GM18868 (cell line): ENCODE measurements around the gene VAMP3.
"Not testable (repeated sequence)": the region's sequence is repeated elsewhere in the genome, so short reads cannot be mapped to it uniquely, and the experiment has no call there.

Experiments used
- ATAC-seq: cut with Tn5 transposase; IDR thresholded peaks from one replicate; pipeline ENCODE4 v1.9.1; 2021; ENCODE audit warnings: mild to moderate bottlenecking, moderate library complexity; ENCODE audit not compliant: unreplicated experiment

The VAMP3 gene

DNA sequence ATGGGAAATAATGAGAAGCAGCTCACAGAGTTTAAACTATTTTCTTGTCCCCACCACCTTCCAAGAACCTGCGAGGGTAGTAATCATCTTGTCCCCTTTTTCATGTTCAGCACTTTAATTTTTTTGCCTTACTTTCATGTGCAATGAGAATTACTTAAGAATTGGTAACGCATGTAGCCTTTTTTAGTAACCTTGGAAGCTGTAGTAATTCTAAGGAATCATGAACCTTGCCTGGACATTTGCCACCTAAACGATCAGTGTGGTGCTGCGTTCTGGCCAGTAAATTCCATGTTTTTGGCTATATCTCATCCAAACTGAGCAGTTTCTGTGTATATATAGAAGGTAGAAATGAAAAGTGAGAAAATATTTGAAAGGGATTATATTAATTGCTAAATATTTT lies 3.9 kb upstream of the VAMP3 start:
- ATAC-seq = no peak

DNA sequence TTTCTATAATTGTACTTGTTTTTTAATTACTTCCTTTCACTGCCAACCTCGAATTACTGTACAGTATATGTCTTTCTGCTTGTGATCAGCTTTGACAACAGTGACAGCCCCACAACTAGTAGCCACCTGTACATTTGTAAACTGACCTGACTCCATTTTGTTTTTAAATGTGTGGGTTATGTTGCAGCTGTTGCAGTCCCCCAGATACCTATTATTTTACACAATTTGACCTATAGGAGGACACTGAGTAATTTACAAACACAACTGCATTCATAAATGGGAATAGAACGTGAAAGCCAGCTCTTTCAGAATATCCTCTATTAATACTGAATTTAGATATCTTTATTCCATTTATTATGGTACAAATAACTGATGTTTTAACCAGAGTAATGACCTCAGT lies 2.5 kb upstream of the VAMP3 start:
- no peak for ATAC-seq

DNA sequence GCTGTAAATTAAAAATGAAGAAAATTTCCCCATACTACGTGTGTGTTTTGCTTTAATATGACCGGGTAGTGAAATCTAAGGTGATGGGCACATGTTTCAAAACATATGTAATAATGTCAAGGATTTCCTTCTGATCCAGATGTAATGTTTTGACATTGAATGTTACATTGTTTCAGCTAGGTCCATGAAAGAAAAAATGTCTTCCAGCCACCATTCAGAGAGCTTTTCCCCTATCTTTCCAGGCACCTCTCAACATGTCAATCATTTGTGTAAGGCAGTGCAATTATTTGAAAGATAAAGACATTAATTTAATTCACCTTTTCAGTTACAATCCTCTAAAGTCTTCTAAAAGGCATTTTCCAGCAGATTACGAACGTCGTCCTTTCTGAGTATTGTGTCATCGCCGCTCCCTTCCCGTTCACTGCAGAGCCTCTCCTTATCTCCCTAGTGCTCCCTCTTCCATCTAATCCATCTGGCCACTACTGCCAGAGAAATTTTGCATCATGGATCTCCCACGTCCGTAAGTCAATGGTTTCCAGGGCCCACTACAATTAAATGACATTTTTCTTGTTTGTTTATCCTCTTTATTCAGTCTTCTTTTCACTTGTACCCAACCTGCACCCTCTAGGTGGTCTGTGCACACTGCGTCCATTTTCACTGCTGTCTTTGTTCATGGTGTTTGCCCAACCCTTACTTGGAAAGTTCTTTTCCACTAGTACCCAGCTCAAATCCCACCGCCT lies 1.3 kb upstream of the VAMP3 start:
- no peak for ATAC-seq

DNA sequence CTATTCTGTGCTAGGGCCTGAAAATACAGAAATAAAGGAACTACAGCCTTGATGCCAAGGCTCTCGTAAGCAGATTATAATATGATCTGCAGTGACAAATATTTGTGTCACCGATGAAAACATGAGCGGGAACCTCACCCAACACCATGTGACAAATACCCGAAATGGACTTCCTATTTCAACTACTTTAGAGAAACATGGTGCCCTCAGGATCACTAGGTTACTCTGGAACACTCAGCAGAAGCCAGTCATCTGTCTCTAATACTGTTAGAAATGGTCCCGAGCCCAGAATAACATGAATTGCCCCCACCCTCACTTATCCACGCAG lies 463 bp upstream of the VAMP3 start:
- ATAC-seq = no peak

DNA sequence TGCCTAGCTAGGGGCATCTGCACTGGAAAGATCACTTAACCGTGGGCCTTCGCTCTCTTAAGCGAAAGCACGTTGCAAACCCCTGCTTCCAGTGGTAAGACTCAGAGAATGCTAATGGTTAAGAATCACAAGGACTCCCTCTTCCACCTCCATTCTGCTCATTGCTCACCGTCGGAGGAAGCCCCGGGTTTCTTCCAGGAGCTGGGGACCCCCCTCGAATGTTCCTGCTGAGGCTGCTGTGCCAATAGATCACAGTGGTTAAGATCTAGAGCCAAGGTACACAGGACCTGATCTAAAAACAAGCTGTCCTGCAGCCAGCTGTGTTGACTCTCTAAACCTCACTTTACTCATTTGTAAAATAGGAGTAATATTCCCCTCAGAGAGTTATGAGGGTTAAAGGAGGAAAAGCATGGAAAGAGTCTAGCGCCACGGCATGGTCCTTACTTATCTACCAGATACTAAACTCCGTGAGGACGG lies 765 bp downstream of the VAMP3 start:
- ATAC-seq = no peak

DNA sequence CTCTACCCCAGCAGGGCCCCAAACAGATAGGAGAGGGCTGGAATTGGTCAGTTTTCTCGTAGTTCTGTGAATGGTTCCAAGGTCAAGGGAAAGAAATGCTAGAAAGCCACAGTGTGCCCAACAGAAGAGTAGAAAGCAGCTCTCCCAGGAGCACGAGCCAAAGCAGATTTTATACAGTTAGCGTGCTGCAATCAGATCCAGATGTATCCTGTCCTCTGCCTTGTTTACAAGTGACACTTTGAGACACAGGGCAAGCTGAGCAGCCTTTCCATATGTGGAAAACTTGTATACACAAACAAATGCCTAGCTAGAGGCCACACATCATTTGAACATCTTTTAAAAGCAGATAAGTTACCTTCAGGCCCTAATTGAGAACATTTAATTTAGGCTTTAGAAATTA lies 6.5 kb downstream of the VAMP3 start:
- ATAC-seq = no peak

DNA sequence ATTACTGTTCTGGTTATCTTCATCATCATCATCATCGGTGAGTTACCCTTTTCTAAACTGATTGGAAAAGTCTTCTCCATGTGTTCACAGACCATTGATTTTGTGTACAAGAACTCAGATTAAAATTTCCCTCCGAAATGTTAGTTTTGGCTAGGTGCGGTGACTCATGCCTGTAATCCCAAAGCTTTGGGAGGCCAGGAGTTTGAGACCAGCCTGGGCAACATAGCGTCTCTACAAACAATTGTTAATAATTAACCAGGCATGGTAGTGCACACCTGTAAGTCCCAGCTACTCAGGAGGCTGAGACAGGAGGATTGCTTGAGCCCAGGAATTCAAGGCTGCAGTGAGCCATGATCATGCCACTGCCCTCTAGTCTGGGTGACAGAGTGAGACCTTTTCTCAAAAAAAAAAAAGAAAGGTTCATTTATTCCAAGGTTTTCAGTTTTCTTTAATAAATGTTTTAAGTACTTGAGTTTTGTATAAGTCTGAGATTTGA lies 7.1 kb downstream of the VAMP3 start:
- ATAC-seq = no peak

DNA sequence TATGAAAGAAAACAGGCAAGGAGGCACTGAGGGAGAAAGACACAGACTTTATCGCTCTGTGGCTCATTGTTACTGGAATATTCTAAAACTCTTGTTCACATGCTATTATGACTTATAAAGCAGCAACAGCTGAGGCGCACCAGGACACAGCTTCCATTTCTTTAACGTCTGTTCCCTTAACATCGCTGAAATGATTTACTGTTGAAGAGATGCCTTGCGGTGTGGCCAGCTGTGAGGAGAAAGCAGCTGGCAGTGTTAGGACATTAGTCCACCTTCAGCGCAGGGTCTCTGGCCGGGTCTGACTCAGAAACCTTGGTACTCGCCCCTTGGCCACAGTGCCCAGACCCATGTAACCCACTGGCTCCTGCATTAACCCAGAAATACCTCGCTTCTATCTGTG lies 9.9 kb downstream of the VAMP3 start:
- ATAC-seq = no peak

DNA sequence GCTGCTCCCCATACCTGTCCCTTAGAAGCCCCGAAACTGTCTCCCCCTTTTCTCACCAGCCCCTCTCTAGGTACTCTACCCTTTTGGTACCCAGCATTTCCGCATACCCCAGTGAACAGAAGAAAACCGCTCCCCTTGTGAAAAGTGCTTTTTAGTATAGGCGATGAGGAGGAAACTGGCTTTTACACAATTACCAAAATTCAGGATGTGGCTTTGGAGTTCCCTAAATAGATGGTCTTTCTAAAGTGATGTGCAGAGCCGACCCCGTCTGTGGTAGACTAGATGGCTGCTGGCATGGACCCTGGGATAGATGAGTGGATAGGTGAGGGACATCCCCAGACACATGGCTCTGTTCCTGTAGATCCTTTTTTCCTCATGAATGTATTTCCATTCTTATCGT lies 10.4 kb downstream of the VAMP3 start:
- no peak for ATAC-seq

DNA sequence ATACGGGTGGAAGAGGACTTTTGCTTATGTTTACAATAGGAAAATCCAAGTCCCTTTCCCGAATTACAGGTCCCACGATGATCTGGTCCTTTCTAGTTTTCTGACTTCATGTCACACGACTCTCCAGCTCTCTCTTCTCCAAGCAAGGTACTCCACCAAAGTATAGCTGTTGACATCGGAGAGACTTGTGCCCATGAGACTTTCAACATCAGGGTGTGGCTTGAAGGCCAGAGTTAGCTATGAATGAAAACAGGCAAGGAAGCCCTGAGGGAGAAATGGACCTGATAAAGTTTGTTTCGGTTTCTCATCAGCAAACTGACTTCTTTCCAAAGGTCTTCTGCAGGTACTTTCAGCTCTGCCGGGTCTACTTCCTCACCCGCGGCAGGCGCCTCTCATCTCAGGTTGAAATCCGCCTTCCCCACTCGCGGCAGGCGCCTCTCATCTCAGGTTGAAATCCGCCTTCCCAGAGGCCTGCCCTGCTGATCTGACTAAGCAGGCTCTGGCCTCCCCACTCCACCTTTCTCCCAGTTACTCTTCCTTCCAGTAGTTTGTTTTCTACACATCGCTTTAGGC lies 10.9 kb downstream of the VAMP3 start:
- ATAC-seq = no peak

DNA sequence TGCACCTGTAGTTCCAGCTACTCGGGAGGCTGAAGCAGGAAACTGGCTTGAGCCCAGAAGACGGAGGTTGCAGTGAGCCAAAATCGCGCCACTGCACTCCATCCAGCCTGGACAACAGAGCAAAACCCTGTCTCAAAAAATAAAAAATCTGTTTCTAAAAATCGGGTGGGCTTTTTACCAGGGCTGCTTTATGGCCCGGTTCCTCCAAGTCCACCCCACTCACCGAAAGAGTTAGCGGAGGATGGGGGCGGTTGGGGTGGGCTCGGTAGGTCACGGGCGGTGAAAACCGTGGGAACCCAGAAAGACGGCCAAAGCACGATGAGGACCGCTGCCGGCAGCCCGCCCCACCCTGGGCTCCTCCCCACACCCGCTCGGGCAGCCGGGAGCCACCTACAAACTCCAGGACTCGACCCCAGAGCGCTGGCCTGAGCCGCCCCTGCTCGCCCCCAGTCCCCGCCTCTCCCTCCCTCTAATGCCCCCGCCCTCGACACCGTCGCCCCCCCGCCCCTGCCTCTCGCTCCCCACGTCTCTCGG lies 12.1 kb downstream of the VAMP3 start:
- ATAC-seq = no peak

DNA sequence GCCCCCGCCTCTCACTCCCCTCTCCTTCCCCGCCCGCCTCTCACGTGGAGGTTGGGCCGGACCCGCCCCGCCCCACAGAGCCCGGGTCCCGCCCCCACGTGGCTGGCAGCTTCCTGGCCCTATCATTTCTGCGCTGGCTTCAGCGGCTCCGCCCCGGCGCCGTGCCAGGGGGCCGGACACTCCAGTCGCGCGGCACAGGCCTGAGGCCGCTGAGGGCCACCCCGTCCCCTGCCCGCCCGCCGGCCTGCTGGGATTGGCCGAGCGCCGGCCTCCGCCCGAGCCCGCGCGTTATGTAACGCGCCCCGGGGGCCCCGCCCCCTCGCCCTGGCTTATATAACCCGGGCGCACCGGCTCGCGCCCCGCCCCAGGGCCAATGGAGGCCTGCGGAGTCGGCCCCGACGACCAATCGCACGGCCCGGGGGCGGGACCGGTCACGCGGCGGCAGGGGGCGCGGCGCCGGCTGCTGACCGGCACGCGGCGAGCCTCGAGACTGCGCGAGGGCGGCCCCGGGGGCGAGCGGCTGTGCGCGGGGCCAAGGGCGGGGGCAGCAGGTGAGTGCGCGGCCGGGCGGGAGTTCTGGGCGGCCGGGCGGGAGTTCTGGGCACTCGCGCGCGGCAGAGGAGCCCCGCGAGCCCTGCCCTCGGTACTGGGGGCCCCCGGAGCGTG lies 12.9 kb downstream of the VAMP3 start, which contains the start of gene PER3:
Gene PER3 (plus strand): TSS at position 466 of the 666 bp plus-strand sequence. CDS start 587 bp downstream, outside the sequence.
- ATAC-seq = peak; percentile 92

DNA sequence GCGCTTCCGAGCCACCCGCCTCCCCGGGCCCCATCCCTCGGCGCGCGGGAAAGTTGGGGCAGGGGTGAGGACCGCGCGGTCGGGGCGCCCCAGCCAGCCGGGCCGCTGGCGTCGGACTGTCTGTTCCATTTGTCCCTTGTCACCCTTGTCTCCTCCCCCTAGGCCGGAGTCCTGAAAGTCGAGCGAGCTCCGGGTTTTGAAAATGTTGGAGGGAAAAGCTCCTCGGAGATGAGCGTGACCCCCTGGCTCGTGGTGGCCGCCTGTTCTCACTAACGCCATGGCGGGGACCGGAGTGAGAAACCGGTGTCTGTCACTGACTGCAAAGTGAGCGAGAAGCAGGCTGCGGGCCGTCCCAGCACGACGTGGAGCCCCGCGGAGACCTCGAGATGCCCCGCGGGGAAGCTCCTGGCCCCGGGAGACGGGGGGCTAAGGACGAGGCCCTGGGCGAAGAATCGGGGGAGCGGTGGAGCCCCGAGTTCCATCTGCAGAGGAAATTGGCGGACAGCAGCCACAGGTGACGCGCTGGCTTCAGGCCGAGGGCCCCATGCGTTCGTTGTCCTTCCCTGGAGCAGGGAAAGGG lies 13.5 kb downstream of the VAMP3 start:
- no peak for ATAC-seq

DNA sequence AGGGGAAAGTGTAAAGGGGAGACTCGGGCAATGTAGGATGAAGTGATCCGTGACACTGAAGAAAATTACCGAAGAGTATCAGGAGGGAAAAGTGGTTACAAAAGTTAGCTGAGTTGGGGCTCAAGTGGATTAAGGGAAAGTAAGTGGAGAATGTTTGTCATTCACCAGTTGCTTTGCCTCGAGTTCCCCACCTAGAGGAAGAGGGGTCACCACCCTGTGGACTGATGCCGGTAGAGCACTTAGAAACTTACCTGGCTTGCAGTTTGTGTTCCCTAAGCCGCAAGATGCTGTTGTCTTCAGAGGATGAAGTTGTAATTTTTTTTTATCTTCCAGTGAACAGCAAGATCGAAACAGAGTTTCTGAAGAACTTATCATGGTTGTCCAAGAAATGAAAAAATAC lies 14.0 kb downstream of the VAMP3 start:
- ATAC-seq = no peak

DNA sequence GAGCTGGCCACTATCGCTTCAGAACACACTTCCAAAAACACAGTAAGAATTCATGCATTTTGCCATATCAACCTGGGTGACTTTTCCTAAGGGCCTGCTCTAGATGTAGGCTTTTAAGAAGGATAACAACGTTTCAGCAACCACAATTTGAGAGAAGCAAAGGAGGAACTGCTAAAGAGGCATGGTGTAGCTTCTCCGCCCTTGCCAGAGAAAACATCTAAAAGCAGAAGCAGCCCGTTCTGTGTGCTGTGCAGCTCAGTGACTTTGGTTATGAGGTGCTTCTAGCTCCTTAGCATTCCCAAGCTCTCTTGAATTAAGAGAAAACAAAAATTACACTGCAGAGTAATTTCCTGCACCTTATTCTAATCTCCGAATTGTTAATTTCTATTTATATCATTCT lies 15.7 kb downstream of the VAMP3 start:
- ATAC-seq = no peak

DNA sequence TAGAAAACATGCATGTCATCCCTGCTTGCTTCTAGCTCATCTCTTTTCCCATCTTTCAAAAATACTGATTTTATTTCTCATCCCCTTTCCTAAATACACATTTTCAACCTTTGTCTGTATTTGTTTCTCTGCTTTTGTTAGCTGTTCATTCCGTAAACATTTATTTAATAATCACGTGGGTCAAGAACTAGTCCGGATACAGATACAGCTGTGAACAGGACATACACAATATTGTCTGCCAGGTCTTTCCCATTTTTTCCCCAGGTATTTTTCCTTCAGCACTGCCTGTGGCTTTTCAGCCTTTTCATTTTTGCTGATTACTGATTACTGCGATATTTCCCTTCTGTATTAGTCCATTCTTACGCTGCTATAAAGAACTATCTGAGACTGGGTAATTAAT lies 18.7 kb downstream of the VAMP3 start:
- ATAC-seq = no peak

DNA sequence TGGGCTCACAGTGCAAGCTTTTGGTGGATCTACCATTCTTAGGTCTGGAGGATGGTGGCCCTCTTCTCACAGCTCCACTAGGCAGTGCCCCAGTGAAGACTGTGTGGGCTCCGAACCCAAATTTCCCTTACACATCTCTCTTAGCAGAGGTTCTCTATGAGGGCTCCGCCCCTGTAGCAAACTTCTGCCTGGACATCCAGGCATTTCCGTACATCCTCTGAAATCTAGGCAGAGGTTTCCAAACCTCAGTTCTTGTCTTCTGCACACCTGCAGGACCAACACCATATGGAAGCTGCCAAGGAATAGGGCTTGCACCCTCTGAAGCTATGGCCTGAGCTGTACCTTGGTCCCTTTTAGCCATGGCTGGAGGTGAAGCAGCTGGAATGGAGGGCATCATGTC lies 19.9 kb downstream of the VAMP3 start:
- ATAC-seq = not testable (repeated sequence)

DNA sequence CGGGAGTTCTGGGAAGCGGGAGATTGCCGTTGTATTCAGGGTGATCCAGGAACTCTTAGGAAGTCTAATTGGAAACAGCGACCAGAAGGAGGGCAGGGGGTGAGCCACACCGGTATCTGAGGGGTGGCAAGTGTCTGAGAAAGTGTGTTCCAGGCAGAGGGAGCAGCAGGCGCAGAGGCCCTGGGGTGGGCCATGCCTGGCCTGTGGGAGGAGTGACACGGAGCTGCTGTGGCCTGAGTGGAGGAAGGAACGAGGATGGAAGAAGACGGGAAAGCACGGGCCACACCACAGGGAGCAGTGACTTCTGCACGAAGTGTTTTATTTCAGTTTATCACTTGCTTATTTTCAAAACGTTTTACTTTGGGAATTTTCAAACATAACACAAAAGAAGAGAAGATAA lies 24.3 kb downstream of the VAMP3 start:
- ATAC-seq = no peak

DNA sequence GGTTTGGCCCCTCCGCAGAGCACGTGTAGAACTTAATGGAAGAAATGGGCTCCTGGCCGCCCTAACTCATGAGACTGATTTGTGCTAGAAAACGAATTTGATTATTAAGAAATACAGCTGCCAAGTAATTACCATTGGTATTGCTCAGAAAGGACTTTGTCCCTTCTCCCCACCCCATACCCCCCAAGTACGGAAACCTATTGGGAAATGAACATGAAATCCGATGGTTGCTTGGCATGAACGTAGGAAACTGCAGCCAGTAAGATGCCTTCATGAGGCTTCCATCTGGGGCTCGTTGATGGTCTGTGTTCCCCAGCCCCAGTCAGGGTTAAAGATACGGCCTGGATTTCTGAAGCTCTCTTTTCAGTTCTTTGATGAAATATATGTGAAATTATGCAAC lies 34.4 kb downstream of the VAMP3 start:
- no peak for ATAC-seq

DNA sequence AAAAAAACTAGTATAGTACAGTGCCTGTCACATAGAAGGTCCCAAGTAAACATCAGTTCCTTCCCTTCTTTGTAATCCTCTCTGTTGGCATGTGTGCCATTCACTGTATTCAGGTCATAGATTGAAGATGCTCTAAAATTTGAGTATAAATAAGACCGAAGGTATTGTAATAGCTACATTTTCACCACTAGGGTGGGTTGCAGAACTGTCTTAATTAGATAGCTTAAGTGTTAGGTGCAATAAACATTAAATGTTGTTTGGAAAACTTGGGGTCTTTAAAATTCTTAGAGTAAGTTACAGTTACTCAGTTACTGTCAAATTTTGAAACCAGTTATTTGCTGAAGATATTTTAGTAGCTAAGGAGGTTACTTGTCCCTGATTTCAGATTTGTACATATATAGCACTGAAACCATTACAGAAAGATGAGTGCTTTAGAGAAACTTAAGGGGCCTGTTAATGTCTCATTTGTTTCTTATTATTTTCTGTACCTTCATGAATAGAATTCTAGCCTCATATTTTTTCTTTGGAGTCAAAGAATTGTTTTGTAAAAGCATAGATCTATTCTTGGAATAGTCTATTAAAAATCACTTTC lies 37.3 kb downstream of the VAMP3 start:
- ATAC-seq = no peak

DNA sequence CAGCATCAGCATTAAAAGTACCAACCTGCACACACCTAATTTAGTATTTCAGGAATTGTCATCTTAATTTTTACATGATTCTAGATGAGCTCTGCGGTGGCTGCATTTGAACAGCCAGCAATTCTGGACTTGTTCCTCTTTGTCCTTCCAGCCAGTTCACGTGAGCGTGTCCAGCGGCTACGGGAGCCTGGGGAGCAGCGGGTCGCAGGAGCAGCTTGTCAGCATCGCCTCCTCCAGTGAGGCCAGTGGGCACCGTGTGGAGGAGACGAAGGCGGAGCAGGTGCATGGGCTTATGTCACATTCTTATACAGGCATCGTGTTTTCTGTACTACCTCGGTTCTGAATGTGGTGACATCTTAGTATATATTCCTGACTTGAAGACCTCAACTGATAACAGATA lies 38.6 kb downstream of the VAMP3 start:
- ATAC-seq = no peak
